PFSK-1 (cell line): ENCODE data around the gene HEPACAM.

Experiments
- FOXP2 ChIP-seq: optimal IDR thresholded peaks from 2 replicates; pipeline ENCODE3; 2011; ENCODE audit warnings: borderline replicate concordance, control low read depth, inconsistent platforms; ENCODE audit not compliant: insufficient read depth; ENCODE audit errors: extremely low read length, extremely low read depth
- POLR2AphosphoS5 ChIP-seq: IDR thresholded peaks from 2 replicates; pipeline ENCODE4 v1.6.1; 2012; ENCODE audit warnings: low read depth, mild to moderate bottlenecking, control low read depth, low read length, moderate library complexity
- SIN3A ChIP-seq: IDR thresholded peaks from 2 replicates; pipeline ENCODE4 v1.6.1; 2012; ENCODE audit warnings: mild to moderate bottlenecking, low read length, moderate library complexity, borderline replicate concordance; ENCODE audit not compliant: insufficient read depth
- TAF1 ChIP-seq: IDR thresholded peaks from 2 replicates; pipeline ENCODE4 v1.6.1; 2012; ENCODE audit warnings: low read length, control low read depth, borderline replicate concordance; ENCODE audit not compliant: insufficient read depth
- TF ChIP-seq, protein P1 (sequence below), 2 experiments: IDR thresholded peaks; 2 replicates each; pipeline versions ENCODE4 v1.6.1 to v1.8.0; 2011 to 2012; ENCODE audit warnings: low read depth in 2 of 2, low read length in 2 of 2, control low read depth in 1 of 2, inconsistent platforms in 1 of 2, mild to moderate bottlenecking in 1 of 2, moderate library complexity in 1 of 2; ENCODE audit not compliant: insufficient read depth in 1 of 2

The HEPACAM gene

DNA sequence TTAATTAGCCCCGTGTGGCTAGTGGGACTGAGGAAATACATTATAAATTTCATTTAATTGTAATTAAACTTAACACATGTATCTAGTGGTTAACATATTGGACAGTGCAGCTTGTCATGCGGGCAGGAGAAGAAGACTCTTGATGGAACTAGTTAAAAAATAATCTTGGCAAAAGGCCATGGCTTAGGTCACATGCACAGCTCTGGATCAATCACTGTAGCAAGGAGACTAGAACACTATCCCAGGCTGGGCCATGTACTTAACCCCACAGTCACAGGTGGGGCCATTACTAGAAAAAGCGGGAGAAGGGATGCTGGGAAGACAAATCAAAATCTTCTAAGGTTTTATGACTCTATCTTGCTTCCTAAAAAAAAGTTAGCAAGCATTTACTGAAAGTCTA, 8.7 kb upstream of the HEPACAM start:
- no peak for TF ChIP-seq POLR2AphosphoS5
- no peak for TF ChIP-seq SIN3A
- TF ChIP-seq FOXP2 = no peak
- TF ChIP-seq TAF1 = no peak
- TF ChIP-seq, protein P1, sequence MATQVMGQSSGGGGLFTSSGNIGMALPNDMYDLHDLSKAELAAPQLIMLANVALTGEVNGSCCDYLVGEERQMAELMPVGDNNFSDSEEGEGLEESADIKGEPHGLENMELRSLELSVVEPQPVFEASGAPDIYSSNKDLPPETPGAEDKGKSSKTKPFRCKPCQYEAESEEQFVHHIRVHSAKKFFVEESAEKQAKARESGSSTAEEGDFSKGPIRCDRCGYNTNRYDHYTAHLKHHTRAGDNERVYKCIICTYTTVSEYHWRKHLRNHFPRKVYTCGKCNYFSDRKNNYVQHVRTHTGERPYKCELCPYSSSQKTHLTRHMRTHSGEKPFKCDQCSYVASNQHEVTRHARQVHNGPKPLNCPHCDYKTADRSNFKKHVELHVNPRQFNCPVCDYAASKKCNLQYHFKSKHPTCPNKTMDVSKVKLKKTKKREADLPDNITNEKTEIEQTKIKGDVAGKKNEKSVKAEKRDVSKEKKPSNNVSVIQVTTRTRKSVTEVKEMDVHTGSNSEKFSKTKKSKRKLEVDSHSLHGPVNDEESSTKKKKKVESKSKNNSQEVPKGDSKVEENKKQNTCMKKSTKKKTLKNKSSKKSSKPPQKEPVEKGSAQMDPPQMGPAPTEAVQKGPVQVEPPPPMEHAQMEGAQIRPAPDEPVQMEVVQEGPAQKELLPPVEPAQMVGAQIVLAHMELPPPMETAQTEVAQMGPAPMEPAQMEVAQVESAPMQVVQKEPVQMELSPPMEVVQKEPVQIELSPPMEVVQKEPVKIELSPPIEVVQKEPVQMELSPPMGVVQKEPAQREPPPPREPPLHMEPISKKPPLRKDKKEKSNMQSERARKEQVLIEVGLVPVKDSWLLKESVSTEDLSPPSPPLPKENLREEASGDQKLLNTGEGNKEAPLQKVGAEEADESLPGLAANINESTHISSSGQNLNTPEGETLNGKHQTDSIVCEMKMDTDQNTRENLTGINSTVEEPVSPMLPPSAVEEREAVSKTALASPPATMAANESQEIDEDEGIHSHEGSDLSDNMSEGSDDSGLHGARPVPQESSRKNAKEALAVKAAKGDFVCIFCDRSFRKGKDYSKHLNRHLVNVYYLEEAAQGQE (IDR thresholded peaks at IDR 0.05; ENCODE audit: insufficient read depth in 1 of 2, low read depth in 2 of 2, low read length in 2 of 2) = no peak

DNA sequence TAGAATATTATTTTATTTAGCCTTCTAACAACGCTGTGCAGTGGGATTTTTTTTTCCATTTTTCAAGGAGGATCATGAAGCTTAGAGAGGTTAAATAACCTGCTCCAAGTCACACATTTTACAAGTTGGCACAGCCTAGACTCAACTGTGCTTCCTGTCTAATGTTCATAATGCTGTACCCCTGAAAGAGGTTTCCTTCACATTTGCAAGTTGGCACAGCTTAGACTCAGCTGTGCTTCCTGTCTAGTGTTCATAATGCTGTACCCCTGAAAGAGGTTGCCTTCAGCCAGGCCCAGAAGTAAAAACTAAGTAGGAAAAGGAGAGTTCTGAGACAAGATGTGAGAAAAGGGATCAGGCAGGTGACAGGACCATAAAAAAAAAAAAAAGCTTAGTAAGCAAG, 7.9 kb upstream of the HEPACAM start:
- TF ChIP-seq, protein P1 (IDR thresholded peaks at IDR 0.05; ENCODE audit: insufficient read depth in 1 of 2, low read depth in 2 of 2, low read length in 2 of 2) = no peak
- TF ChIP-seq TAF1 = no peak
- no peak for TF ChIP-seq SIN3A
- no peak for TF ChIP-seq POLR2AphosphoS5
- no peak for TF ChIP-seq FOXP2

DNA sequence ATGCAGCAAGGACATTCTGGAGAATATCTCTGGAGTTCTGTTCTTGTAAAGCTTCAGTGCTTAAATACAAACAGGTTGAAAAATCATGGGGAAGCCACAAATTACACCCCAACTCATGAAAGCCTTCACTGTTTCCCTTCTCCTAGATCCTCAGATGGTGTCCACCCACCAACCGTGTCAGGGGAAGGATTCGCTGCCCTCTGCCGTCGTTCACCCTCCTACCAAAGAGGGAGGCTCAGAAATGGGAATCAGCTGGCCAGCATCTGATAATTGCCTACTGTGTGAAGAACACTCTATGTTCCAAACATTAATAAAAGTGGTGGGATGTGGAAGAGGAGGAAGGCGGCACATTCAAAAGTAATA, 7.4 kb upstream of the HEPACAM start:
- TF ChIP-seq FOXP2 (no peak), SIN3A (no peak), TAF1 (no peak), POLR2AphosphoS5 (no peak)
- TF ChIP-seq, protein P1 (IDR thresholded peaks at IDR 0.05; ENCODE audit: insufficient read depth in 1 of 2, low read depth in 2 of 2, low read length in 2 of 2) = no peak

DNA sequence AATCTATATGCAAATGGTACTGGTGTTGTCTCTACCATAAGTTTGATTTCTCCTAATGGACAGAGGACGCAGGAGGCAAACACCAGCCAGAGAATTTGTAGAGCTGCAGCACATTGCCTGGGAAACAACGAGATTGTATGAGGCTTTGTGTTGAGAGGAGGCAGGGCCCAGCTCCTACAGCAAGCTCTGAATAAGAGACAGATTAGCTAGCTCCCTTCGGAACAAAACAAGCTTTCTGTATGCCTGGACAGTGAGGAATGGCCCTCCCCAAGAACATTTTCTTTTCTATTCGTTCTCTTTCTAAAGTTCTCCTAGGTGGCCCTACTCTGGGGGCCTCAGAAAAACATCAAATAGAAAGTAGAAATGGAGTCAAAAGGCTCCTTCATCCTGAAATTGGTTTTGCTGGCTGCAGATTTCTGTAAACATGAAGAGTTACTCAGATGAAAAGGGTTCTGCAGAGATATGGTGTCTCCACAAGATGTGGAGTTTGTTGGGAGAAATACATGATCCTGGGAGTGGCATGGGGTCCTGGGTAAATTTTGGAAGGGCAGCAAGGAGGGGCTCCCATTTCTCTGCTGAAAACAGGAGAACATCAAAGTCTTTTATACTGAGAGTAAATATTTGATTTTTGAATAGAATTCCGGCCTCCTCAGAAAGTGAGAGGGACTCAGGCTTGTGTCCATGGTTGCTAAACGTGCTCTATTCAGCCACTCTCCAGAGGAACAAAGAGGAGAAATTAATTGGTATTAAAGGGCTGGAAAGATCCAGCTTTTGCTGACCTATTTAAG, 6.8 kb upstream of the HEPACAM start:
- no peak for TF ChIP-seq POLR2AphosphoS5
- TF ChIP-seq TAF1 = no peak
- TF ChIP-seq SIN3A = no peak
- TF ChIP-seq, protein P1 (IDR thresholded peaks at IDR 0.05; ENCODE audit: insufficient read depth in 1 of 2, low read depth in 2 of 2, low read length in 2 of 2) = no peak
- no peak for TF ChIP-seq FOXP2
